ENCODE measurements around the gene PYDC2. TPM values are rescaled to one million over a fixed set of nuclear protein-coding genes. Genes with fewer than 3 reads are reported as not detected.

The PYDC2 gene
- total and polyA plus RNA-seq, 10 of the 15 experiments (the other 5 are each of a cell fraction or from before 2014, with no cell fraction given) = not detected

GRCh38 chr3:191415566-191415965 lies 45.4 kb upstream of the PYDC2 start:
- H4K20me1 ChIP-seq (ENCODE audit: control insufficient read depth, insufficient read depth) = no peaks in the 10 kb centered on the region
- no peak for DNase-seq (ENCODE audit: low read depth, low spot score)
- FAIRE-seq = no peak
- no peaks in the 10 kb centered on the region for H3K9me3 ChIP-seq (replicated peaks; ENCODE audit: control insufficient read depth, insufficient read depth, low read length)
- ATAC-seq = no peak
- H3K9ac ChIP-seq (ENCODE audit: control insufficient read depth, insufficient read depth, low read length) = no peak overlapping the region
- no peak overlapping the region for H3K4me2 ChIP-seq (ENCODE audit: control insufficient read depth, insufficient read depth)
- SMC1A ChIA-PET (ENCODE audit: uncharacterized antibody, unreplicated experiment) = interaction anchor here (2.7 kb wide), 1 partner anchor 1008 kb away, joined by 8 read pairs; no protein-coding TSS in a partner anchor
- RAD21 ChIA-PET (ENCODE audit: unreplicated experiment) = no interaction called here
- CTCF ChIA-PET = interaction anchor here (0.9 to 1.6 kb wide), 2 partner anchors 171 to 184 kb away, joined by 3 to 6 read pairs; no protein-coding TSS in a partner anchor
- no peaks in the 10 kb centered on the region for H3K36me3 ChIP-seq (ENCODE audit: control insufficient read depth in 2 of 2, insufficient read depth in 2 of 2, low read length in 1 of 2)
- POLR2A ChIA-PET = no interaction called here
- H2AFZ ChIP-seq (ENCODE audit: control insufficient read depth, low read depth, low read length) = no peak overlapping the region
- BruUV-seq (replicated peaks) = no TSS peak
- no peak overlapping the region for H3K27ac ChIP-seq (ENCODE audit: control insufficient read depth, insufficient read depth)
- H3K4me1 ChIP-seq (ENCODE audit: control insufficient read depth, insufficient read depth, low read length) = no peaks in the 10 kb centered on the region
- no peaks in the 10 kb centered on the region; a peak in 1 of 4 replicates for H3K27me3 ChIP-seq (replicated peaks in 1 of 2; ENCODE audit: control insufficient read depth in 2 of 2, insufficient read depth in 2 of 2, low read length in 1 of 2)
- no peak for TF ChIP-seq ZBTB33 (IDR thresholded peaks at IDR 0.05)
- TF ChIP-seq BACH1 (IDR thresholded peaks at IDR 0.05; ENCODE audit: borderline replicate concordance) = no peak
- TF ChIP-seq PAX5 (IDR thresholded peaks at IDR 0.05; ENCODE audit: borderline replicate concordance, low read depth, low read length) = no peak
- intact Hi-C loops (cut with micrococcal nuclease; ENCODE audit: unreplicated experiment) (loop anchor here (5.0 to 10.0 kb wide), 3 partner anchors 287 to 709 kb away; no protein-coding TSS in a partner anchor), in situ Hi-C loops (cut with MboI) (loop anchor here (5.0 kb wide), 1 partner anchor 1027 kb away; no protein-coding TSS in a partner anchor)
- WGBS (ENCODE audit: insufficient coverage, insufficient replicate concordance, low lambda C conversion rate, missing lambda C conversion rate) = 65% methylated on average over 9 of the region's 9 CpGs
- H3K79me2 ChIP-seq (ENCODE audit: control insufficient read depth, insufficient read depth, low read length) = no peaks in the 10 kb centered on the region
- H3K4me3 ChIP-seq = no peak overlapping the region

GRCh38 chr3:191417457-191417729 lies 43.6 kb upstream of the PYDC2 start:
- intact Hi-C loops (cut with micrococcal nuclease; ENCODE audit: unreplicated experiment) = loop anchor here (1.0 to 10.0 kb wide), 6 partner anchors 279 to 1027 kb away; no protein-coding TSS in a partner anchor
- no peaks in the 10 kb centered on the region for H3K36me3 ChIP-seq (ENCODE audit: control insufficient read depth in 2 of 2, insufficient read depth in 2 of 2, low read length in 1 of 2)
- no peak for FAIRE-seq
- TF ChIP-seq CTCF (IDR thresholded peaks at IDR 0.05 in 2 of 3, conservative IDR thresholded peaks at IDR 0.05 in 1 of 3; ENCODE audit: control insufficient read depth in 2 of 3, extremely low read depth in 1 of 3, insufficient read depth in 1 of 3, low read depth in 3 of 3, low read length in 3 of 3) (no peak), SUZ12 (IDR thresholded peaks at IDR 0.05; ENCODE audit: unreplicated experiment) (no peak), RAD51 (IDR thresholded peaks at IDR 0.05) (no peak), RBBP5 (conservative IDR thresholded peaks at IDR 0.05) (no peak), MLLT1 (IDR thresholded peaks at IDR 0.05) (no peak), E2F8 (IDR thresholded peaks at IDR 0.05; ENCODE audit: low read depth, partially characterized antibody) (no peak)

More at GRCh38 chr3:191417457-191417729, 43.6 kb upstream of the PYDC2 start:
- H3K4me3 ChIP-seq = no peak overlapping the region
- H3K27ac ChIP-seq (ENCODE audit: control insufficient read depth, insufficient read depth) = no peak overlapping the region
- no peaks in the 10 kb centered on the region for H3K4me1 ChIP-seq (ENCODE audit: control insufficient read depth, insufficient read depth, low read length)
- no peak overlapping the region for H3K9ac ChIP-seq (ENCODE audit: control insufficient read depth, insufficient read depth, low read length)
- CTCF ChIA-PET = no interaction called here
- in situ Hi-C loops (cut with MboI) = loop anchor here (5.0 kb wide), 1 partner anchor 1025 kb away; no protein-coding TSS in a partner anchor
- no peaks in the 10 kb centered on the region for H3K9me3 ChIP-seq (replicated peaks; ENCODE audit: control insufficient read depth, insufficient read depth, low read length)
- RAD21 ChIA-PET (ENCODE audit: unreplicated experiment) = no interaction called here
- no peak for ATAC-seq
- H4K20me1 ChIP-seq (ENCODE audit: control insufficient read depth, insufficient read depth) = no peaks in the 10 kb centered on the region
- no peak overlapping the region for H2AFZ ChIP-seq (ENCODE audit: control insufficient read depth, low read depth, low read length)
- SMC1A ChIA-PET (ENCODE audit: uncharacterized antibody, unreplicated experiment) = no interaction called here
- H3K27me3 ChIP-seq (replicated peaks in 1 of 2; ENCODE audit: control insufficient read depth in 2 of 2, insufficient read depth in 2 of 2, low read length in 1 of 2) = no peaks in the 10 kb centered on the region; a peak in 1 of 4 replicates
- POLR2A ChIA-PET = no interaction called here
- no TSS peak for BruUV-seq (replicated peaks)
- 46% methylated on average over 6 of the region's 6 CpGs for WGBS (ENCODE audit: insufficient coverage, insufficient replicate concordance, low lambda C conversion rate, missing lambda C conversion rate)
- no peak for DNase-seq (ENCODE audit: low read depth, low spot score)
- no peaks in the 10 kb centered on the region for H3K79me2 ChIP-seq (ENCODE audit: control insufficient read depth, insufficient read depth, low read length)
- no peak overlapping the region for H3K4me2 ChIP-seq (ENCODE audit: control insufficient read depth, insufficient read depth)

Data from GM12878 (cell line).